ENCODE data around the gene CEBPG.

The CEBPG gene

DNA sequence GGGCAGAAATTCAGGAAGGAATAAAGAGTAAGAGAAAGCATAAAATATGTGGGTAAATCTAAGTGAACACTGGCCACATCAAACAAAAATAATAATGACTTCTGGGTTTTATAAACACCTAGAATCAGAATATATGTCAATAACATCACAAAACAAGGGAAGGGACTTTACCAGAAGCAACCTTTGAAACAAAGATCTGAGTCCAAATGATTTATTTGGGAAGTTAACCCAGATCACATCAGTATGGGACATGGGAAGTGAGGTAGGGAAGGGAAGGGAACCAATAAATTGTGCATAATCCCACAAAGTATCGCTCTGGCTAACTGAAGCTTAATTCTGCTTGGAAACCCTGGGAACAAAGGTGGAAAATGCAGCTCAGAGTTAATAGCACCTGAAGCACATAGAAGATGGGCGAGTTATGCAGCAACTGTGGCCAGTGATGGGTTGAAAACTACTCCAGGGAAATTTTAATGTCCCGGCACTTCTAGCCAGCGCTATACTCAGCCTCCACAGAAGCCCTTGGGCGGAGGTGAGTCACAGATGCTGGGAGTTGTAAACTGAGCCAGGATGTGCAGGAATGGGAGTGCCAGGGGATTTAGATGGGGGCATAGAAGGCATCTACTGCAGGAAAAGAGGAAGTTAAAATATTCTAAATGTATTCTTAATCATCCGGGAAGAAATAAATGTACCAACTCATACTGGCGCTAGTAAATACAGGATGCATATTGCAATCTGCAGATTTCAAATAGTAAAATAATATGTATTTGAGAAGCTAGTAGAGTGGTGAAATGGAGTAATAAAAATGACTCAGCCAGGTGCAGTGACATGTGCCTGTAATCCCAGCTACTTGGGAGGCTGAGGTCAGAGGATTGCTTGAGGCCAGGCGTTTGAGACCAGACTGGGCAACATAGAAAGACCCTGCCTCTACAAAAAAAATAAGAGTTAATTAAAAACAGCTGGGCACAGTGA is 34.2 kb upstream of the CEBPG start:
- Histone ChIP-seq H3K4me3 (ENCODE audit: severe bottlenecking) (no peak overlapping the region), H3K4me1 (ENCODE audit: insufficient read depth, poor library complexity, severe bottlenecking) (peaks cover 11% of the 10 kb centered on the region), H3K27me3 (ENCODE audit: insufficient read depth, poor library complexity, severe bottlenecking) (no peaks in the 10 kb centered on the region), H3K27ac (ENCODE audit: poor library complexity, severe bottlenecking) (peak overlapping the region; percentile 38), H3K36me3 (ENCODE audit: low read depth) (no peaks in the 10 kb centered on the region), H3K9me3 (ENCODE audit: severe bottlenecking) (no peaks in the 10 kb centered on the region)
- ATAC-seq (ENCODE audit: low read depth), result peak; percentile 97
- peak; percentile 78 for DNase-seq (ENCODE audit: low spot score)
- TF ChIP-seq, protein P1, sequence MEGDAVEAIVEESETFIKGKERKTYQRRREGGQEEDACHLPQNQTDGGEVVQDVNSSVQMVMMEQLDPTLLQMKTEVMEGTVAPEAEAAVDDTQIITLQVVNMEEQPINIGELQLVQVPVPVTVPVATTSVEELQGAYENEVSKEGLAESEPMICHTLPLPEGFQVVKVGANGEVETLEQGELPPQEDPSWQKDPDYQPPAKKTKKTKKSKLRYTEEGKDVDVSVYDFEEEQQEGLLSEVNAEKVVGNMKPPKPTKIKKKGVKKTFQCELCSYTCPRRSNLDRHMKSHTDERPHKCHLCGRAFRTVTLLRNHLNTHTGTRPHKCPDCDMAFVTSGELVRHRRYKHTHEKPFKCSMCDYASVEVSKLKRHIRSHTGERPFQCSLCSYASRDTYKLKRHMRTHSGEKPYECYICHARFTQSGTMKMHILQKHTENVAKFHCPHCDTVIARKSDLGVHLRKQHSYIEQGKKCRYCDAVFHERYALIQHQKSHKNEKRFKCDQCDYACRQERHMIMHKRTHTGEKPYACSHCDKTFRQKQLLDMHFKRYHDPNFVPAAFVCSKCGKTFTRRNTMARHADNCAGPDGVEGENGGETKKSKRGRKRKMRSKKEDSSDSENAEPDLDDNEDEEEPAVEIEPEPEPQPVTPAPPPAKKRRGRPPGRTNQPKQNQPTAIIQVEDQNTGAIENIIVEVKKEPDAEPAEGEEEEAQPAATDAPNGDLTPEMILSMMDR (IDR thresholded peaks at IDR 0.05; ENCODE audit: poor library complexity, severe bottlenecking), result no peak

DNA sequence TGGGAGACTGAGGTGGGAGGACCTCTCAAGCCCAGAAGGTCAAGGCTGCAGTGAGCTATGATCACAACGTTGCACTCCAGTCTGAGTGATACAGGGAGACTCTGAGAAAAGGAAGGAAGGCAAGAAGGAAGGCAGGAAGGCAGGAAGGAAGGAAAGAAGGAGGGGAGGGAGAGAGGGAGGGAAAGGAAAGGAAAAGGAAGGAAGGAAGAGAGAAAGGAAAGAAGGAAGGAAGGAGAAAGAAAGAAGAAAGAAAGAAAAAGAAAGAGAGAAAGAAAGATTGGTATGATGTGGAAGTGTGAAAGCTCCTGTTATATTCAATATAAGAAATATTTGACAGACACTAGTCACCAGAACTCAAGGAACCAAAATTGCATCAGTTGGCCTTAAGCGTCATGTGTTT is 32.5 kb upstream of the CEBPG start:
- Histone ChIP-seq H3K36me3 (ENCODE audit: low read depth) (no peaks in the 10 kb centered on the region), H3K27ac (ENCODE audit: poor library complexity, severe bottlenecking) (no peak overlapping the region), H3K4me1 (ENCODE audit: insufficient read depth, poor library complexity, severe bottlenecking) (peaks cover 11% of the 10 kb centered on the region), H3K9me3 (ENCODE audit: severe bottlenecking) (no peaks in the 10 kb centered on the region), H3K27me3 (ENCODE audit: insufficient read depth, poor library complexity, severe bottlenecking) (no peaks in the 10 kb centered on the region), H3K4me3 (ENCODE audit: severe bottlenecking) (no peak overlapping the region)
- DNase-seq (ENCODE audit: low spot score) (no peak), ATAC-seq (ENCODE audit: low read depth) (no peak)
- TF ChIP-seq, protein P1 (IDR thresholded peaks at IDR 0.05; ENCODE audit: poor library complexity, severe bottlenecking), result no peak

DNA sequence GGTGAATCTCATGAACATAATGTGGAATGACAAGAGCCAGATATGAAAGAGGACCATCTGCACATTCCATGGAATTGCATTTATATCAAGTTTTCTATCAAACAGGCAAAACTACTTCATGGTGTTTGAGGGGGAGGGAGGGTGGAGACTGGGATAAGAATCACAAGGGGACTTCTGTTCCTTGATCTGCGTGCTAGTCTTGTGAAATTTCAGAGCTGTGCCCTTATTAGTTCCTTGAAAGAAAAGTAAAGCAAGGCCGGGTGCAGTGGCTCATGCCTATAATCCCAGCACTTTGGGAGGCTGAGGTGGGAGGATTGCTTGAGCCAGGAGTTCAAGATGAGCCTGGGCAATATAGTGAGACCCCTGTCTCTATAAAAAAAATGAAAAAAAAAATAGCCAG is 30.2 kb upstream of the CEBPG start:
- no peak for DNase-seq (ENCODE audit: low spot score)
- no peak for ATAC-seq (ENCODE audit: low read depth)
- H3K4me1 ChIP-seq (ENCODE audit: insufficient read depth, poor library complexity, severe bottlenecking), result peaks cover 11% of the 10 kb centered on the region
- H3K4me3 ChIP-seq (ENCODE audit: severe bottlenecking), result no peak overlapping the region
- H3K27ac ChIP-seq (ENCODE audit: poor library complexity, severe bottlenecking), result no peak overlapping the region
- no peaks in the 10 kb centered on the region for H3K27me3 ChIP-seq (ENCODE audit: insufficient read depth, poor library complexity, severe bottlenecking)
- H3K36me3 ChIP-seq (ENCODE audit: low read depth), result no peaks in the 10 kb centered on the region
- TF ChIP-seq, protein P1 (IDR thresholded peaks at IDR 0.05; ENCODE audit: poor library complexity, severe bottlenecking), result no peak
- H3K9me3 ChIP-seq (ENCODE audit: severe bottlenecking), result no peaks in the 10 kb centered on the region

DNA sequence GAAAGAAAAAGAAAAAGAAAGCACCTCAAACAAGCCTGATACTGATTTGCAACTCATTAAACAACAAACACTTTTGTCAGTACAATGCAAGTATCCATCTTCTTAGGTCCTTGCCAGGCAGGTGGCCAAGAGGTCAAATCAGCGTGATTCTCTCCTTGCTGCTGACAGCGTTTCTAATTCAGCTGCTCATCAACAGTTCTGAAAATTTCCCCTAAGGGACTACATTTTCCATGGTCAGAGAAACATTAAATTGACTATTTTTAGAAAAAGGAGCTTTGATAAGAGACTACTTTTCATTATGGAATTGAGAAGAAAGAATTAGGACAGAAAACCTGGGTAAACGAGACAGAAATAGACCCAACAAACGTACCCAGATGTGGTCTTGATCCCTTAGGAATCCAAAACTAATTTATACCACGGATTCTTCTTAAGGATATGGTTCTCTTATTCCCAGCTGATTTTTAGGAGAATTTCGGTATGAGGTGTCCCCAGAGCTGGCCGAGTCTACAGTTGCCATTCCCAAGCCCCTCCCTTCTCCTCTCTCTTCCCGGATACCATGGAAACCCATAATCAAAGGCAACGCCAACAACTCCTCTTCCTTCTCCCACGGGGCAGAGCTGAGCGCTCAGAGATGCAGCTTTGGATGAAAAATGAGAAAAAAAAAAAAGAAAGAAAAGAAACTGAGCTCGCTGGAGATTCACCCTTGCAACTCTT is 29.5 kb upstream of the CEBPG start:
- H3K4me1 ChIP-seq (ENCODE audit: insufficient read depth, poor library complexity, severe bottlenecking), result peaks cover 9% of the 10 kb centered on the region
- H3K36me3 ChIP-seq (ENCODE audit: low read depth), result no peaks in the 10 kb centered on the region
- no peak overlapping the region for H3K4me3 ChIP-seq (ENCODE audit: severe bottlenecking)
- no peaks in the 10 kb centered on the region for H3K27me3 ChIP-seq (ENCODE audit: insufficient read depth, poor library complexity, severe bottlenecking)
- H3K9me3 ChIP-seq (ENCODE audit: severe bottlenecking), result no peaks in the 10 kb centered on the region
- TF ChIP-seq, protein P1 (IDR thresholded peaks at IDR 0.05; ENCODE audit: poor library complexity, severe bottlenecking), result no peak
- ATAC-seq (ENCODE audit: low read depth), result no peak
- DNase-seq (ENCODE audit: low spot score), result no peak
- no peak overlapping the region for H3K27ac ChIP-seq (ENCODE audit: poor library complexity, severe bottlenecking)

Measured in RWPE2 (cell line).